NCI-H526 treated with DMSO at 0.1 percent for 48 hours (cell line): ENCODE measurements around the gene PTGFRN.
"Not testable (repeated sequence)": the region's sequence is repeated elsewhere in the genome, so short reads cannot be mapped to it uniquely, and the experiment has no call there.

Source experiments
- DNase-seq: peaks from one replicate; lab custom pipeline; 2025; lab: John Stamatoyannopoulos, UW

The PTGFRN gene

DNA sequence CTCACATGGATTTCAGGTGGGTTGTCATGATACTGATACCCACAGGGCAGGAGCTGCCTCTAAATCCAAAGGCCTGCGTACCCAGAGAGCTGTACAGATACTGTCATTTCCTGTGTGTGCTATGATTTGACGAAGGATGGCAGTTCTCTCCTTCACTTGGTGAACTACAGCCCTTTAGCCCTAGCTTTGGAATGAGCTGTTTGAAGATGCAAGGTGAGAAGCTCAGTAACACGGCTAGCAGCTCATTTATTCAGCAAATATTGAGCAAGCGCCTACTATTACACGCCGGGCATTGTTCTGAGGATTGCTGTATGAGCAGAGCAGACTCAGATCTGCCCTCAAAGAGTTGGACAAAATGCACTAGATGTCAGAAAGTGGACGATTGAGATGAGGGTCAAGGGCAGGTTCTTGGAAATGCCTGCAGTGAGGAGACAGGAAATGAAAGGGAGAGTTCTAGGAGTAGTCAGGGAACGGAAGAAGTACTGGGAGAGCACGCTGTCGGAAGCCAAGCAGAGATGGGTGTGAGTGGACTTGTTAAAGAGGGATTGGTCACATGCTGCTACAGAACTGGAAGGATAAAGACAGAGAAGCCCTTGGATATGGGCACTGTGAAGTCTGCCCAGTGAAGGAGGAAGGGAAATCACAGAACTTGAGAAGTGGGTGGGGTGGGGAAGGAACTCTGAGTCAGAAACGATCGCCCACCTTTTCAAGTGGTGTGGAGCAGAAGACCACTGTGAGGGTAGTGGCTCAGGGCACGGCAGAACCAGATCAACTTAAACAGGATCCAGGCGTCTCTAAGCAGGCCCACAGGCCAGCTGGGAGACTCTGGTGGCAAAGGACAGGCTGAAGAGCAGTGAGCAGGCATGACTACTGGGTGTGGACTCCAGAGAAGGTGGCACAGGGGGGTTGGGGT is 7.1 kb downstream of the PTGFRN start:
- no peak for DNase-seq

DNA sequence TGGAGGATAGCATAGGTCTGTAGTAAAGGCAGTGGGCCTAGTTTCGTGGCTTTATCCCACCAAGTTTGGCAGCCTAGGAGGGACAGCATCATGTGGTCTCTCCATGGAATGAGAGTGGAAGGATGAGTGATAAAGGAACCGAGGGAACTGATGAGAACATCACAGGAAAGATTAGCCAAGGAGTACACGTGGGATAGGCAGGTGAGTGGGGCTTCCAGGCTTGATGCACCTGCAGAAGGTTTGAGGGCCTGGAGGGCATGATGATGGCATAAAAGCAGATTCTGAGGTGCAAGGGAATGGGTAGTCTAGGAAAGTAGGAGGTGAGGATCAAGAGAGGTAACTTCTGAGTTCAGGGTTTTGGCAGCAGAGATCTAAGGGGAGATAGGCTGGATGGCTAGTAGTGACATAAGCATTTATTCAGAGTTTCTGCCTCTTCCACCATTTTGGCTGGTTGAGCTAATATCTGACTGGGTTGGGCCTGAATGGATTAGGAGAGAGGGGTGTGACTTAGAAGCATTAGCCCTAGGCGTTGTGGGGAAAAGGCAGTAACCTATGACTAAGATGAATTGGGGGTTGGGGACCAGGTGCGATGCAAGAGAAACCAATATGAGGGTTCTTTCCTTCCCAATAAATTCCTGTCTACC is 9.1 kb downstream of the PTGFRN start:
- DNase-seq: no peak

DNA sequence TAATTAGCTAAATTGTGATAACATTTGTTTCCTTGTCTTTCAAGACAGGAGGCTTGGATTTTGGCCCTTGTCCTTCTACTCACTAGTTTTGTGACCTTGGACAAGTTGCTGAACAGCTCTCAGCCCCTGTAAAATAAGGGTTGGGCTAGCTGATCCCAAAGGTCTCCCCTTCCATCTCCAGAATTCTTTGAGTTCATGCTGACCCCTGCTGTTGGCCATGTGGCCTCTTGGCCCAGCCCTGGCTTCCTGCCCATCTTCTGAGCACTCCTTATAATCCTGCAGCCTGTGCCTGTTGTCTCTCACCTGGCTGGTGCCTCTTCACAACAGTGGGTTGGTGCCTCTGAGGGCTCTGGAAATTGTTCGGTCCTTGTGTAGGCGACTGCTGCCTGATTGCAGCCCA is 10.1 kb downstream of the PTGFRN start:
- no peak for DNase-seq

DNA sequence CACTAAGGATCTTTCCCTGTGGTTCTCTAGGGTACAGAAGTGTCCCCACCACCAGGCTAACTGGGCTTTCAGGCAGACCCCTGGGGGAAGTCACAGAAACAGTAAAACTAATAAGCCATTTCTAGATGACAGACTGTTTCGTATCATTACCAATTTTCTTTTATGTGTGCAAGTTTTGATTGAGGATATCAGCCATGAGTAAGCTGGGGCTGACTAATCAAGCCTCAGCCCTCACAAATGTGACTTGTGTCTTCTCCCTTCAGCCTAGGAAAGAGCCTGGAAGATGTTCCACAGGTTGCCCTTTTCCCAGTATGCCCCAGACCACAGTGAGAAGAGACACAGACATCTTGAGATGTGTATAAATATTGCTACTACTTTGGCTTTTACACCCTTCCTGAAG is 10.5 kb downstream of the PTGFRN start:
- DNase-seq: no peak

DNA sequence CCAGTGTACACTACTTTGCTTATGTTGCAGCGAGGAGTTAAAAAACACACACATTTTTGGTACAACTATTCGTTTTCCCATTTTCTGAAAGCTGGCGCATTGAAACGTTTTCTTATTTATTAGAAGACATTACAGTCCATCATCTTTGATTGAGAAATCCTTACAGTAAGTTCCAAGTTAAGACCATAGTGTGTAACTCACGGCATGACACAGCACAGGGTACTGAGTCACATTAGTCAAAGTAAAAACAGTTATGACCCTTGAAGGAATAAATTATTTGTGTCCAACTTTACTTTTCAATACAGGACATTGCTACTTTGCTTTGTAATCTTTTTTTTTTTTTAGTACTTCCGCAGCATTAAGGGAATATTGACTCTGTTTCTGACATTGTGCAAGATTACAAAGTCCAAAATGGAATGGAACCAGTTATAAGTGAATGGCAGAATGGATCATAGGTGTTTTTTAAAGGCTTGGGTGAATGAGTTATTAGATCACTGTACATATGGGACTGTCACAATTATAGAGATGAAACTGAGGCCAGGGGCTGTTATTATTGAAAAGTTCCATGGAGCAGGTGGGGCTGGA is 11.7 kb downstream of the PTGFRN start:
- no peak for DNase-seq

DNA sequence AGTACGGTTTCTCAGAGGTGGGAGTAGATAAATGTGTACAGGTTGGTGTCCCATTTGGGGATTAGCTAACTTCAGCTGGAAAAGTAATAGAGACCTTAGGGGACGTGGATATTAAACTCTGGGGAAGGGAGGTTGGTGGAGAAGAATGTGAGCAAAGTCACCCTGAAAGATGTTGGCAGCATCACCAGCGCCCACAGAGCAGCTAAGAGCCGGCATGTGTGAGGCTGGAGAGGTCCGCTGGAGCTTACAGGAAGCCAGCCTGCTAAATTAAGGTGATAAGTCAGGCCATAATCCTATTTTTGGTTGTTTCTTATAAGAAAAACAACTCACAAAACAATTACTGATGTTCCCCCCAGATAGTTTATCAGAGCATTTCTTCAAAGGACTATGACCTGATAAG is 12.2 kb downstream of the PTGFRN start:
- DNase-seq: no peak

DNA sequence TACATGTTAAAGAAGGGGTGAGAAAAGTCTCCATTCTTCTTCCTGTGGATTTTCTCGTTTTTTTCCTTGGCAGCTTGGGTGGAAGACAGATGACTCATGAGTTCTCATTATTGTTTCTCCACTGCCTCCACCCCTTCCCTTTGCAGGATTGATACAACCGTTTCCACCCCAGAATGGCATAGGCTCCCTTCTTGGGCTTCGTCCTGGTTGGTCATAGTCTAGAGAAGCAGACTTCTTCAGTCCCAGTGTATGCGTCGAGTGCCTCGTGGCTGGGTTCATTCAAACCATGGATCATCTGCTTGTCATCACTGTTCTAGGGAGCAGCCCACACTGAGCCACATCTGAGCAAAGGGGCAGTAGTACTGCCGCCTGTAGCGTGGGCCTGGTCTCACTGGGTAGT is 13.7 kb downstream of the PTGFRN start:
- no peak for DNase-seq

DNA sequence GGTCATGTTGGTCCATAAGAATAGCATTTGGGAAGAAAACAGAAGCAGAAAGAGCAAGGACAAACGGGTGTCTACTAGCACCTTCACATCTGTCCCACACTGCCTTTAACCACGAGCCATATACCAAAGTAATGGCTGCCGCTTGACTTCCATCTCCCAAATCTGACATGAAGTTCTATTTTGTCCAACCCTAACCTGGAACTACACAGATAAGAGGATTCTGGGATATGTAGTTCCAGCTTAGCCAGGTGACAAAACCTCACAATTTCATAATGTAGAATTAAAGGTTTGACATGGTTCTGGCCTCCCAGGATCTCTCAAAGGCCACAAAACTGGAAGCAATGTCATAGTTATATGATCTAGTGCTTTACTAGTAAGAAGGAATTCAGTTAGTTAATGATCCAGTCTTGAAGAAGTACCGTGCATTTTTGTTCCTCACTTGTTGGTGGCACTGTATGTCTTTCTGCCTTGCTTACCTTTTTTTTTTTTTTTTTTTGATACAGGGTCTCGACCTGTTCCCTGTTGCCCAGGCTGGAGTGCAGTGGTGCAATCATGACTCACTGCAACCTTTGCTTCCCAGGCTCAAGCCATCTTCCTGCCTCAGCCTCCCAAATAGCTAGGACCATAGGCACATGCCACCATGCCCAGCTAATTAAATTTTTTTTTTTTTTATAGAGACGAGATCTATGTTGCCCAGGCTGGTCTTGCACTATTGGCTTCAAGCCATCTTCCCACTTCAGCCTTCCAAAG is 17.5 kb downstream of the PTGFRN start:
- DNase-seq: no peak

DNA sequence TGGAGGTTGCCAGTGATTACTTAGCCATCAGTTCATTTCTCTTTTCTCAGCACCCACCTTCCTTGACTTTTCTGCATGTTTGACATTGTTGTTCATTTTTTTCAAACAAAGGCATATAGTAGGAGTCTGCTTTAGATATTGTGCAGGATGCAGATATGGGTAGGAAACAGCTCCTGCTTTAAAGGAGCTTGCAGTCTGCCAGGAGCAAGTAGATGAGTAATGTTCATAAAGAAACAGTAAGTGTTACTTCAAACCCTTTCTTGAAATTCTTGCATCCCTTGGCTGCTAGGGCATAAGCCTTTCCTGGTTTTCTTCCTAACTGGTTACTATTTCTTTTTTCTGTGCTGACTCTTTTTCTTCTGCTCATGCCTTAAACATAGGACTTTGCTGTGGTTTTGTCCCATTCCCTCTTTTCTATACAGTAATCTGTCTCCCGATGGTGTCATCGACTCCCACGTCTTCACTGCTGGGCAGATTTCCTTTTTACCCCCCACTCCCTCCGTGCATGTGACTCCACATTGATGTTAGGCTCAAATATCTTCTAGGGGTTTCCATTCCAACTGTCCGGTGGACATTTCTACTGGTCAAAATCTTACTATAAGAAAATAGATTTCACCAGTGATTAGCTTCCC is 20.4 kb downstream of the PTGFRN start:
- DNase-seq: no peak

DNA sequence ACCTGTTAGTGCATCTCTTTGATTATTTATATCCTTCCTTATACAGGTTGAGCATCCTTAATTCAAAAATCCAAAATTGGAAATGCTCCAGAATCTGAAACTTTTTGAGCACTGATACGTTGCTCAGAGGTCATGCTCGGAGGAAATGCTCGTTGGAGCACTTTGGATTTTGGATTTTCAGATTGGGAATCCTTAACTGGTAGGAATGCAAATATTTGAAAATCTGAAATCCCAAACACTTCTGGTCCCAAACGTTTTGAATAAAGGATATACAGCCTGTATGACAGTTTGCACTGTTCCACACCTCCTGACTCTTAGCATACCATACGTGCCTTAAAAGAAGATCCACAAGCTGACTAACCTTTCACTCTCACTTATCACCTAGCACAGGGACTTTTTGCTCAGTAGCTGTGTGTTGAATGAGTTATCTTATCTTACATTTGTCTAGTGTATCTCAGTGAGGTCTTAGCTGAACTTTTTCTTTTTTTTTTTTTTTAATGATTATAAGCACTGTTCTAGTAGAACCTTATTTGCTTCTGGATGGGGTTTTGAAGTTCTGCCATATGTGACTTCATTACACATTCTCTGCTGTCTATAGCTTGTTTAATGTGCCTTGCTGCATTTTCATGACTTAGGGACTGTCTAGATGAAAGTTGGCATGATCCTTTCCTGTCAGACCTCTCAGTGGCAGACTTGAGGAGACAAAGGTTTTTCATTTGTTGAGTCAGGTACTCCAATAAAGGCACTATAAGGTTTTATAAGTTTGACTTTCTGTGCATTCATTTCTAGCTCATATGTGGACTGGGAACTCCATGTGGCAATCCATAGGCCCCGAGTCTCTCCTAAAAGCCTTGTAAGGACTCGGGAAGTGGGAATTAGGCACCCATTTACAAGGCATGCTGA is 21.6 kb downstream of the PTGFRN start:
- DNase-seq: no peak

DNA sequence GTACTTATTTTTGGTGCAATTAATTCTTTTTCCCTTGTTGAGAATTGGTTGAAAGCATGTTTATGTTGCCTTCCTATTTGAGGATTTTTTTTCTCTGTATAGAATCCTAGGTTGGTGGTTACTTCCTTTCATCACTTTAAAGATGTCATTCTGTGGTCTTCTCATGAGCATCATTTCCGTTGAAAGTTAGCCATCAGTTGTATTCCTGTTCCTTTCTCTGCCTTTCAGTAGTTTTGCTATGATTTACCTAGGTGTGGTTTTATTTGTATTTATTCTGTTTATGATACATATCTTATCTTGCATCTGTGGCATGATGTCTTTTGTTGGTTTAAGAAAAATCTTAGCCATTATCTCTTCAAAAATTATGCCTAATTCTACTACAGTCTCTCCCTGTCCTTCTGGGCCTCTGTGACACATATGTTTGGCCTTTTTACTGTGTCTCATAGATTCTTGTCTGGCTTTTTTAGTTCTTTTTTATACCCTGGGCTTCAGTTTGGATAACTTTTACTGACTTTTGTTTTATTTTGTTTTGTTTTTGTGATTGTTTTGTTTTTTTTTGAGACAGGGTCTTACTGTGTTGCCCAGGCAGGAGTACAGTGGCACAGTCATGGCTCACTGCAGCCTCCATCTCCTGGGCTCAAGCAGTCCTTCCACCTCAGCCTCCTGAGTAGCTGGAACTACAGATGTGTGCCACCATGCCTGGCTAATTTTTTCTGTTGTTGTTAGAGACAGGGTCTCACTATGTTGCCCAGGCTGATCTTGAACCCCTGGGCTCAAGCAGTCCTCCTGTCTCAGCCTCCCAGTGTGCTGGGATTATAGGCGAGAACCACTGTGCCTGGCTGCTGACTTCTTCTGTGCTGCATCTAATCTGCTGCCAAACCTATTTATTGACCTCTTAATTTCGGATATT is 24.1 kb downstream of the PTGFRN start:
- DNase-seq: no peak

DNA sequence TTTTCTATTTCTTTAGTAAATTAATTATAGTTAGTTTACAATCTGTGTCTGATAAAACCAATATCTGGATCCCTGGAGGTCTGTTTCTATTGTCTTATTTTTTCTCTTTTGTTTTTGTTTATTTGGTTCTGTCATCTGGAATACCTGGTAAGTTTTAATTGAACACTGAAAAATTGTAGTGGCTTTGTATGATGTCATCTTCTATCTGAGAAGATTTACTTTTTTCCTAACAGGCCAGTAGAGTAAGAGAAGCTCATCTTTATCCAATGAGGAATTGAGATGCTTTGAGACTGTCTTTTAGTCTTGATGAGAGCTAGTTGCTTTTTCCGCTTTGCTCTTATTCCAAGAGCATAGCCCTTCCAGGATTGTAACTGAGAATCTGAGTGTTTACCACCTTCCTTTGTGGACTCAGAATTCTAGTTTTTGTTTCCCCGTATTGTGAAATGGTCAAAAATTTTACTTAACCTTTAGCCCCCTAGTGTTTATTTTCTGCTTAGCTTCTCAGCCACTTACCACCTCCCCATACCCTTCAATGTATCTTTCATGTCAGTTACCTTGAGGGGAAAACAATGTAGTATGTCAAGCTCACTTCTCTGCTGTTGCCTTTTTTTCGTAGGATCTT is 25.0 kb downstream of the PTGFRN start:
- DNase-seq: no peak

DNA sequence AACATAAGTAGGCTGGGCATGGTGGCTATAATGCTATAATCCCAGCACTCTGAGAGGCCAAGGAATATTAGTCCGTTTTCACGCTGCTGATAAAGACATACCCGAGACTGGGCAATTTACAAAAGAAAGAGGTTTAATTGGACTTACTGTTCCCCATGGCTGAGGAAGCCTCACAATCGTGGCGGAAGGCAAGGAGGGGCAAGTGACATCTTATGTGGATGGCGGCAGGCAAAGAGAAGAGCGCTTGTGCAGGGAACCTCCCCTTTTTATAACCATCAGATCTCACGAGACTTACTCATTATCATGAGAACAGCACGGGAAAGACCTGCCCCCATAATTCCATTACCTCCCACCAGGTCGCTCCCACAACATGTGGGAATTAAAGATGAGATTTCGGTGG is 28.5 kb downstream of the PTGFRN start:
- DNase-seq: no peak

DNA sequence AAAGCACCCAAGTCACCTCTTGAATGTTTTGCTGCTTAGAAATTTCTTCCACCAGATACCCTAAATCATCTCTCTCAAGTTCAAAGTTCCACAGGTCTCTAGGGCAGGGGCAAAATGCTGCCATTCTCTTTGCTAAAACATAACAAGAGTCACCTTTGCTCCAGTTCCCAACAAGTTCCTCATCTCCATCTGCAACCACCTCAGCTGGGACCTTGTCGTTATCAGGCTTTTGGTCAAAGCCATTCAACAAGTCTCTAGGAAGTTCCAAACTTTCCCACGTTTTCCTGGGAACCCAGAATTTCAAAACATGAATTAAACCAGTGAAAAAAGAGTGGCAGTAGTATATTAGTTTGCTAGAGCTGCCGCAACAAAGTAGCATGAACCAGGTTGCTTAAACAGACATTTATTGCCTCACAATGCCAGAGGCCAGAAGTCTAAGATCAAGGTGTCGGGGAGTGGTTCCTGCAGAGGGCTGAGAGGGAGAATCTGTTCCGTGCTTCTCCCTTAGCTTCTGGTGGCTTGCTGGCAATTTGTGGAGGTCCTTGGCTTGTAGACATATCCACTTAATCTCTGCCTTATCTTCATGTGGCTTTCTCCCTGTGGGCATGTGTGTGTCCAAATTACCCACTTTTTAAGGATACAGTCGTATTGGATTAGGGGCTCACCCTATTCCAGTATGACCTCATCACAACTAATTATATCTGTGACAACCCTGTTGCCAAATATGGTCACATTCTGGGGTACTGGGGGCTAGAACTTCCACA is 30.2 kb downstream of the PTGFRN start:
- not testable (repeated sequence) for DNase-seq

DNA sequence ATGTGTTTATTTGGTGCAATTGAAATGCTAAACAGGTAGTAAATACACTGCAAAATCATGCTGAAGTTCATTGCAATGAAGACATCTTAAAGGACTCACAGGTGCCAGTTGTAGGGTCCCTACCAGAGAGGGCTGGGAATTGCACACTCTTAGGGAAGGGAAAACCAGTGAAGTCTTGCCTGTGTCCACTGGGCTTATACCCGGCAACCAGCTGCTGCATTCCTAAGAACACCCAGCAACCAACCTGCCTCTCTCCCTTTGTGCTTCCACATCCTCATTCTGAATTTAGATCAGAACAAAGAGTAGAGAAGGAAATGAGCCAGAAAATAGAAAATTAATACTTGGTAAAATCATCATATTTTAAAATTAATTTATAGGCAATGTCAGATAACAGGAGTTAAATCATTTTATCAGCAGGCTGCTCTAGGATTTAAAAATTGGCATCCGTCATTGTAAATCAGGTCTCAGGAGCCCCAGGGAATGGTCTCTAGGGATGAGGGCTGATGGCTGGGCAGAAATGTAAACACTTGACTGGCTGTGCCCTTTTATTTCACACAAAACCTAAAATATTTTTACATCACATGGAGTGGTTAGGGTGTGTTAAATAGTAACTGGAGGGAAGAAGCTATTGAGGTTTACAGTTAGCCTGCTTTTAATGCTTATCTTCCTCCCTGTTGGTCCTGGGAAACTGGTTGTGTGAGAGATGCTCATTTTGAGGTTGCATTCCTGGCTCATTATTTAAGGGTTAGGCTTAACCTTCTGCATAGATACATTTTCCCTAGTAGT is 31.3 kb downstream of the PTGFRN start:
- no peak for DNase-seq

DNA sequence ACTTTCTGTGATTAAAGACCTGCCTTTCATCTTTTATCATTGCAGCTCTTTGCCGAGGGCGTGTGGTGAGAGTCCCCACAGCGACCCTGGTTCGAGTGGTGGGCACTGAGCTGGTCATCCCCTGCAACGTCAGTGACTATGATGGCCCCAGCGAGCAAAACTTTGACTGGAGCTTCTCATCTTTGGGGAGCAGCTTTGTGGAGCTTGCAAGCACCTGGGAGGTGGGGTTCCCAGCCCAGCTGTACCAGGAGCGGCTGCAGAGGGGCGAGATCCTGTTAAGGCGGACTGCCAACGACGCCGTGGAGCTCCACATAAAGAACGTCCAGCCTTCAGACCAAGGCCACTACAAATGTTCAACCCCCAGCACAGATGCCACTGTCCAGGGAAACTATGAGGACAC is 32.0 kb downstream of the PTGFRN start:
- no peak for DNase-seq

DNA sequence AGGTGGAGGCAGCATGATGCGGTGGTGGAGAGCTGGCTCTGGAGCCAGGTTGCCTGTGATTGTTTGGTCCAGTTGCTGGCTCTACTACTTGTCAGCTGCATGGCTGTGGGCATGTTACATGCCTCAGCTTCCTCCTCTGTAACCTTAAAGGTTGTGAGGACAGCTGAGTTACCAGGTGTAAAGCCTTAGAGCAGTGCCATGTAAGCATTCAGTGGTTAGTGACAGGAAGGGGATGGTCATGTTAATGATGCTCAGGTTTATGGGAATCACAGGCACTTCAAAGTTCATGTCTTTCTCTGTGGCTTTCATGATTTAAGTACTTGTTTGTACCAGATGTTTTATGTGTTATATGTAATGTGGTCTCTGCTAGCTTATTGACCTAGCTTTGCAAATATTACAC is 32.6 kb downstream of the PTGFRN start:
- no peak for DNase-seq

DNA sequence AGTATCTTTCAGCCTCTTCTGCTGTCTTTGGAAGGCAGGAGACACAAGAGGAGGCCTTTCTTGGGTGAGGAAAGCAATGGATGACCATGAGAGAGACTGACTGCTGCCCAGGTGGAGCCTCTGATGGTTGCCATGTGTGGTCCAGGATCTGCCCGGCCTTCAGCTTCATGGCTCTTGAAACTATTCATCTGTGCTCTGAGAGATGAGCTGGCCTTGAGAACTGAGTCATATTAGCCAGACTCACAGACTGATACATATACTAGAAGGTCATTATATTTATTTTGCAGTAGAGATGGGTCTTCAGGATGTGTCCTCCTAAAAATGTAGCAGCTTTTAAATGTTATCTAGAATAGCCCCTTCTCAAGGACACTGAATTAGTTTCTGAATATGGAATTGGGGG is 33.7 kb downstream of the PTGFRN start:
- DNase-seq: no peak
